Fibroblast of lung (primary cell): Measurements from ENCODE around the gene PSPC1.
"Not testable (repeated sequence)": the region's sequence is repeated elsewhere in the genome, so short reads cannot be mapped to it uniquely, and the experiment has no call there.

Experiments used
- EZH2 ChIP-seq: IDR thresholded peaks from 2 replicates; pipeline ENCODE4 v1.5.1; 2012; ENCODE audit warnings: low read length, control low read depth, mild to moderate bottlenecking; ENCODE audit errors: missing control alignments
- TF ChIP-seq, protein P1 (sequence below), 2 donors: IDR thresholded peaks in 1 of 2; conservative IDR thresholded peaks in 1 of 2; 1 replicate in 1 of 2; 2 replicates in 1 of 2; pipeline ENCODE4 v1.5.1; 2011 to 2012; ENCODE audit warnings: low read length in 2 of 2, control low read depth in 1 of 2, inconsistent platforms in 1 of 2, low read depth in 1 of 2, mild to moderate bottlenecking in 1 of 2

- TF ChIP-seq, protein P1, sequence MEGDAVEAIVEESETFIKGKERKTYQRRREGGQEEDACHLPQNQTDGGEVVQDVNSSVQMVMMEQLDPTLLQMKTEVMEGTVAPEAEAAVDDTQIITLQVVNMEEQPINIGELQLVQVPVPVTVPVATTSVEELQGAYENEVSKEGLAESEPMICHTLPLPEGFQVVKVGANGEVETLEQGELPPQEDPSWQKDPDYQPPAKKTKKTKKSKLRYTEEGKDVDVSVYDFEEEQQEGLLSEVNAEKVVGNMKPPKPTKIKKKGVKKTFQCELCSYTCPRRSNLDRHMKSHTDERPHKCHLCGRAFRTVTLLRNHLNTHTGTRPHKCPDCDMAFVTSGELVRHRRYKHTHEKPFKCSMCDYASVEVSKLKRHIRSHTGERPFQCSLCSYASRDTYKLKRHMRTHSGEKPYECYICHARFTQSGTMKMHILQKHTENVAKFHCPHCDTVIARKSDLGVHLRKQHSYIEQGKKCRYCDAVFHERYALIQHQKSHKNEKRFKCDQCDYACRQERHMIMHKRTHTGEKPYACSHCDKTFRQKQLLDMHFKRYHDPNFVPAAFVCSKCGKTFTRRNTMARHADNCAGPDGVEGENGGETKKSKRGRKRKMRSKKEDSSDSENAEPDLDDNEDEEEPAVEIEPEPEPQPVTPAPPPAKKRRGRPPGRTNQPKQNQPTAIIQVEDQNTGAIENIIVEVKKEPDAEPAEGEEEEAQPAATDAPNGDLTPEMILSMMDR (conservative IDR thresholded peaks at IDR 0.05 in 1 of 2, IDR thresholded peaks at IDR 0.05 in 1 of 2; ENCODE audit: low read depth in 1 of 2, low read length in 2 of 2) = not testable (repeated sequence)
- TF ChIP-seq EZH2 = not testable (repeated sequence)
Measured at GRCh38 chr13:19709782-19710181, 73.0 kb downstream of the PSPC1 start.
